Lower lobe of right lung (tissue), 2 donors: ENCODE measurements around the gene GBGT1. TPM values are rescaled to one million over a fixed set of nuclear protein-coding genes. Genes with fewer than 3 reads are reported as not detected.

Experiments used
- ATAC-seq, 2 donors: fragments of 200-7000 bp; cut with Tn5 transposase; one replicate each; pipeline ENCODE4 v1.9.1; 2020 to 2022; ENCODE audit warnings: mild to moderate bottlenecking in 2 of 2, moderate library complexity in 2 of 2
- DNase-seq: peaks from one replicate; pipeline ENCODE4 v3.0.0-alpha.2; 2020
- H3K27ac ChIP-seq: fragments of 200-600 bp; one replicate; pipeline ENCODE4 v1.8.0; 2022
- H3K27me3 ChIP-seq: fragments of 200-600 bp; one replicate; pipeline ENCODE4 v1.8.0; 2022; ENCODE audit warnings: low read depth
- H3K36me3 ChIP-seq: fragments of 200-600 bp; one replicate; pipeline ENCODE4 v1.8.0; 2022; ENCODE audit warnings: mild to moderate bottlenecking
- H3K4me1 ChIP-seq: fragments of 200-600 bp; one replicate; pipeline ENCODE4 v1.8.0; 2022
- H3K4me3 ChIP-seq: fragments of 200-600 bp; one replicate; pipeline ENCODE4 v1.8.0; 2022; ENCODE audit warnings: mild to moderate bottlenecking
- H3K9me3 ChIP-seq: fragments of 200-600 bp; one replicate; pipeline ENCODE4 v1.8.0; 2022
- CTCF ChIP-seq: fragments of 200-600 bp; IDR thresholded peaks from one replicate; pipeline ENCODE4 v1.8.0; 2022; ENCODE audit warnings: antibody characterized with exemption, mild to moderate bottlenecking
- intact Hi-C: fragments of 100-400 bp; cut with DNase I; formaldehyde crosslinking; loops from one replicate; pipeline ENCODE4 v1.11.0; 2022
- total RNA-seq: library from RNA; stranded (reverse); fragmentation: NEBNext Ultra II Directional; extraction: Animal tissue kit (Norgen Biotek cat#: 25700); gene quantifications from one replicate; pipeline ENCODE4 v1.2.1, GENCODE V29; 2021
- donor health status: DM: no; HTN: yes; CAD: no; lungs with severe emphysema.

GBGT1 gene
- total RNA-seq, 1 donor from 2014 or later, result 38.5 TPM

- DNase-seq, result peak; percentile 86
- H3K36me3 ChIP-seq, result no peaks in the 10 kb centered on the region
- peak overlapping the region; percentile 49 for H3K4me3 ChIP-seq
- H3K27ac ChIP-seq, result peak overlapping the region; percentile 58
- H3K9me3 ChIP-seq, result no peaks in the 10 kb centered on the region
- TF ChIP-seq CTCF, result peak; percentile 99
- peaks cover 75% of the 10 kb centered on the region for H3K4me1 ChIP-seq
- peak; percentile 50 to 55 for ATAC-seq
- H3K27me3 ChIP-seq, result no peaks in the 10 kb centered on the region
- intact Hi-C loops, result no loop called here
Observed at GRCh38 chr9:133144142-133144903, 19.4 kb downstream of the GBGT1 start.

DNA sequence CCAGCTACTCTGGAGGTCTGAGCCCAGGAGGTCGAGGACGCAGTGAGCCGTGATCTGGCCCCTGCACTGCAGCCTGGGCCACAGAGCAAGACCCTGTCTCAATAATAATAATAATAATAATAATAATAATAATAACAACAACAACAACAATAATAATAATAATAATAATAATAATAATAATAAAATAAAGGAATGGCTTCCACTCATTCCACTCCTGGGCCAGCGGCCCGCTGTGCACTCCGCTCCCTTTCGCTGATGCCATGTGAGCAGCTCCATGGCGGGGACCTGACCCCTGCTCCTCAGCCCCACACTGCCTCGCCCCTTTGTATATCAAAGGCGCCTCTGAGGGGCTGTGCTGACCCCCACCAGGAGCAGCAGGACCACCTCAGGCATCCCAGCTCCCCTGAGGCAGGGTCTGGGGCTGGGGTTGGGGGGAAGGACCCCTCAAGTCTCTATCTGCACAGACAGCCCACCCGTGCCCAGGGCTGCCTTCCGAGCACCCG, 20.0 kb downstream of the GBGT1 start:
- intact Hi-C loops, result no loop called here
- no peaks in the 10 kb centered on the region for H3K36me3 ChIP-seq
- no peaks in the 10 kb centered on the region for H3K9me3 ChIP-seq
- ATAC-seq (no peak), DNase-seq (no peak)
- peaks cover 75% of the 10 kb centered on the region for H3K4me1 ChIP-seq
- H3K4me3 ChIP-seq, result peak overlapping the region; percentile 49
- peak overlapping the region; percentile 58 for H3K27ac ChIP-seq
- TF ChIP-seq CTCF, result no peak
- no peaks in the 10 kb centered on the region for H3K27me3 ChIP-seq

DNA sequence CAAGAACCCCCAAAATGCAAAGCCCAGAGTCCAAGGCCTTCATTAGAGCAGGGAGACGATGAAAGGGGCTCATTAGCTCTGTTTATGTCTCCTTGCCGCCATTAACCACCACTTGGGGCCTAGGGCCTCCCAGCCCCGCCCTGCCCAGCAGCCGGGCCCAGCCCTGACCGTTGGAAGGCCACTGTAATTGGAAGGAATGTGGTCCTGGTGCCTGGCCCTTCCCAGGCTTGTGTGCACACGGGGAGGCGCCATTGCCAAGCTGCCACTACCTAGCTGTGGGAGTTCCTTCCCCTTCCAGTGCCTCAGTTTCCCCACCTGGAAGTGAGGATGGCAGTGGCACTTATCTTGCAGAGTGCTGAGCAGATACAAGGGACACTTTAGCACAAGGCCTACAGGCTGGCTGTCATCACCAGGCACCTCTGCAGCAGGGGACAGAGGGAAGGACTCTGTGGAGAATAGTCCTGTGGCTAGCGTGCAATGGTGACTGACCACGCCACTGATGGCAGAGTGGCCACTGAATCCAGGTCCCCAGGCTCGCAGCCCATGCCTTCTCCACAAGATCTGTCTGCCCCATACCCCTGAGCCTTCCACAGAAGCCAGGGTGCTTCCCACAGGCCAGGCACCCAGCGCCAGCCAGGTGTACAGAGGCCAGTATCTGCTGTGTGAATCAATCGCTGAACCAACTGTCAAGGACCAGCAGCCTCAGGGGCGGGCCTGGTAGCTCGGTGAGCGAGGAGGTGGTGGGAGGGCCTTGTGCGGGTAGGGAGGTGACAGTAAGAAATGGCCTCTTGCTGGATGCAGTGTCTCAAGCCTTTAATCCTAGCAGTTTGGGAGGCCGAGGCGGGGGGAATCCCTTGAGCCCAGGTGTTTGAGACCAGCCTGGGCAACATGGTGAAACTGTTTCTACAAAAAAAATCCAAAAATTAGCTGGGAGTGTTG, 20.8 kb downstream of the GBGT1 start:
- no peaks in the 10 kb centered on the region for H3K27me3 ChIP-seq
- H3K36me3 ChIP-seq, result no peaks in the 10 kb centered on the region
- peaks cover 74% of the 10 kb centered on the region for H3K4me1 ChIP-seq
- no peaks in the 10 kb centered on the region for H3K9me3 ChIP-seq
- TF ChIP-seq CTCF, result no peak
- DNase-seq (no peak), ATAC-seq (no peak)
- no peak overlapping the region for H3K4me3 ChIP-seq
- intact Hi-C loops, result no loop called here
- no peak overlapping the region for H3K27ac ChIP-seq

DNA sequence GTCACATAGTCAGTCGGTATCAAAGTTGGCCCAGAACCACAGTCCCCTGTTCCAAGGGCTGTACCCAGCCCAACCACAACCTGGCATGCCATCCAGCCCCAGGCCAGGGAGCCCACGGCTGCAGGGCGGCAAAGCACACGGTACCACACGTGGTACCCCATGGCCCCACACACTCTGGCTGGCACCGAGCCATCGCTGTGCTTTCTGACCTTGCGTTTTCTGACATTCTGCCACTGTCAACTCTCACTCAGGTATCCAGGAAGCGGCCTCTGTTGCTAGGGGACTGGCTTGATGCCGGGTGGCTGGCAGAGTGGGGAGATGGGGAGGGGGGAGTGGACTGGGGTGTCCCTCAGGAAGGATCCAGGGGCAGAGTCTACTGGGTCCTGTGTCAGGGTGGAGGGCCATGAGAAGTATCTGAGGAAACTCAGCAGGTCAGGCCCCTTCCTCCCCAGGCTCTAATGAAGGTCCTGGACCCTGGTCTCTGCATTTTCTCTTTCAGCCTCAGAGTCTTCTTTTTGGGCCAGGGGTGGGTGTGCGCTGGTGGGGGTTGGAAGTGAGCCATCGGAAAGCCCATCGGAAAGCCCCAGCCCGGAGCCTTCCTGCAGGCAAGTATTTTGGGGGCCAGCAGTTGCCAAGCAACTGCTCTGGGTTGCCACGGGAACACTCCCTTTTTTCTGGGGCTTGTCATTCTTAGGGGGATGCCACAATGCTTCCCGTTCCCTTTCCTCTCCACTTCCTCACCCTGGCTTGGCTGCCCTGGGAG, 21.7 kb downstream of the GBGT1 start:
- Histone ChIP-seq H3K27ac (no peak overlapping the region), H3K4me3 (no peak overlapping the region), H3K9me3 (no peaks in the 10 kb centered on the region), H3K27me3 (no peaks in the 10 kb centered on the region), H3K36me3 (no peaks in the 10 kb centered on the region), H3K4me1 (peaks cover 74% of the 10 kb centered on the region)
- ATAC-seq, result no peak
- intact Hi-C loops, result no loop called here
- TF ChIP-seq CTCF, result no peak
- peak; percentile 79 for DNase-seq

- ATAC-seq, result no peak
- Histone ChIP-seq H3K27me3 (no peaks in the 10 kb centered on the region), H3K4me1 (peaks cover 86% of the 10 kb centered on the region), H3K27ac (no peak overlapping the region), H3K4me3 (no peak overlapping the region), H3K36me3 (no peaks in the 10 kb centered on the region), H3K9me3 (no peaks in the 10 kb centered on the region)
- DNase-seq, result no peak
- intact Hi-C loops, result no loop called here
- no peak for TF ChIP-seq CTCF
Observed at GRCh38 chr9:133140606-133141005, 23.1 kb downstream of the GBGT1 start.
